DOHH2 (cell line): Measurements from ENCODE around the gene ATXN7.

Experiments used
- H3F3A ChIP-seq: fragments of 200-600 bp; sonication (generic), shearing (Covaris generic); 2 replicates; pipeline ENCODE4 v1.6.0; 2016; ENCODE audit warnings: antibody characterized with exemption, mild to moderate bottlenecking; ENCODE audit not compliant: control insufficient read depth, insufficient read depth
- H3K27ac ChIP-seq: fragments of 200-600 bp; sonication (generic); 2 replicates; pipeline ENCODE4 v1.5.1; 2014; ENCODE audit warnings: low read depth, mild to moderate bottlenecking, low read length, moderate library complexity
- H3K27me3 ChIP-seq: fragments of 200-600 bp; sonication (generic); 2 replicates; pipeline ENCODE4 v1.6.1; 2014; ENCODE audit warnings: mild to moderate bottlenecking, low read length, mixed read lengths; ENCODE audit not compliant: control insufficient read depth
- H3K36me3 ChIP-seq: fragments of 200-600 bp; sonication (generic); 2 replicates; pipeline ENCODE4 v1.6.1; 2014; ENCODE audit warnings: mild to moderate bottlenecking, low read length, moderate library complexity, mixed read lengths; ENCODE audit not compliant: control insufficient read depth
- H3K4me1 ChIP-seq: fragments of 200-600 bp; sonication (generic); 2 replicates; pipeline ENCODE4 v1.6.1; 2014; ENCODE audit warnings: mild to moderate bottlenecking, low read length, mixed read lengths; ENCODE audit not compliant: control insufficient read depth
- H3K4me2 ChIP-seq: fragments of 200-600 bp; sonication (generic); 2 replicates; pipeline ENCODE4 v1.6.0; 2014; ENCODE audit warnings: mild to moderate bottlenecking, low read length, moderate library complexity
- H3K4me3 ChIP-seq: fragments of 200-600 bp; sonication (generic); 2 replicates; pipeline ENCODE4 v1.5.1; 2014; ENCODE audit warnings: mild to moderate bottlenecking, low read length, mixed read lengths
- H3K79me2 ChIP-seq: fragments of 200-600 bp; sonication (generic); 2 replicates; pipeline ENCODE4 v1.6.1; 2014; ENCODE audit warnings: mild to moderate bottlenecking, low read length, mixed read lengths; ENCODE audit not compliant: control insufficient read depth
- H3K9me2 ChIP-seq: fragments of 200-600 bp; sonication (generic); replicated peaks from 2 replicates; pipeline ENCODE4 v1.6.1; 2014; ENCODE audit warnings: mild to moderate bottlenecking, low read length, mixed read lengths; ENCODE audit not compliant: control insufficient read depth
- H3K9me3 ChIP-seq: fragments of 200-600 bp; sonication (generic); 2 replicates; pipeline ENCODE4 v1.6.1; 2014; ENCODE audit warnings: antibody characterized with exemption, low read length, mixed read lengths; ENCODE audit not compliant: control insufficient read depth, insufficient read depth
- H4K20me1 ChIP-seq: fragments of 200-600 bp; sonication (generic); 2 replicates; pipeline ENCODE4 v1.6.0; 2014; ENCODE audit warnings: low read depth, mild to moderate bottlenecking, antibody characterized with exemption, low read length, moderate library complexity; ENCODE audit not compliant: control insufficient read depth, insufficient read depth
- EZH2phosphoT487 ChIP-seq: fragments of 200-600 bp; sonication (generic); IDR thresholded peaks from 2 replicates; pipeline ENCODE4 v1.6.1; 2017; ENCODE audit warnings: borderline replicate concordance, mild to moderate bottlenecking, antibody characterized with exemption, low read length, moderate library complexity, mixed read lengths
- TF ChIP-seq, protein P1 (sequence below): fragments of 200-600 bp; sonication (generic); IDR thresholded peaks from one replicate; pipeline ENCODE4 v1.5.1; 2014; ENCODE audit warnings: antibody characterized with exemption, mild to moderate bottlenecking, low read depth, low read length; ENCODE audit not compliant: poor library complexity, severe bottlenecking

The ATXN7 gene

DNA sequence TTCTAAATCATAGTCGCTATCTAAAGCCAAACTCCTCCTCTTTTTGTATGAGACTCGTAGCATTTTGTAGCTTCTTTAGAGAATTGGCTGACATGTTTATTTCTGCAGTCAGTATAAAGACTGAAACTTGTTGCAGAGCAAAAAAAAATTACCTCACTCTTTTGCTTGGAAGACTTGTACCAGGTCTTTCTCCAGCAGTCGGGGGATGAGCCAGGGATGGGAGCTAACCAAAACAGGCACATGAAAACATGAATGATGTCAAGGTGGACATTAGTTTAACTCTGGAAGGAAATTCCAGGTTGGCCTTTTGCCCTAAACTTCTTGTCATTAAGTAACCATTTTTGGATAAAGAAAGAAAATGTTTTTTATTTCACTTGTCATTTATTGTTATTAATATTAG lies 95.5 kb downstream of the ATXN7 start:
- Histone ChIP-seq H3K9me2 (no peaks in the 10 kb centered on the region), H3K27me3 (no peaks in the 10 kb centered on the region), H3K4me3 (no peak overlapping the region), H3K27ac (no peak overlapping the region), H3K4me2 (peak overlapping the region; percentile 44; the same call in 1 of the 2 replicates), H4K20me1 (no peaks in the 10 kb centered on the region), H3K36me3 (peaks cover 17% of the 10 kb centered on the region), H3K79me2 (peaks cover 33% of the 10 kb centered on the region), H3K4me1 (peaks cover 36% of the 10 kb centered on the region), H3F3A (peaks cover 4% of the 10 kb centered on the region; the same call in 1 of the 2 replicates), H3K9me3 (no peaks in the 10 kb centered on the region)
- TF ChIP-seq, protein P1, sequence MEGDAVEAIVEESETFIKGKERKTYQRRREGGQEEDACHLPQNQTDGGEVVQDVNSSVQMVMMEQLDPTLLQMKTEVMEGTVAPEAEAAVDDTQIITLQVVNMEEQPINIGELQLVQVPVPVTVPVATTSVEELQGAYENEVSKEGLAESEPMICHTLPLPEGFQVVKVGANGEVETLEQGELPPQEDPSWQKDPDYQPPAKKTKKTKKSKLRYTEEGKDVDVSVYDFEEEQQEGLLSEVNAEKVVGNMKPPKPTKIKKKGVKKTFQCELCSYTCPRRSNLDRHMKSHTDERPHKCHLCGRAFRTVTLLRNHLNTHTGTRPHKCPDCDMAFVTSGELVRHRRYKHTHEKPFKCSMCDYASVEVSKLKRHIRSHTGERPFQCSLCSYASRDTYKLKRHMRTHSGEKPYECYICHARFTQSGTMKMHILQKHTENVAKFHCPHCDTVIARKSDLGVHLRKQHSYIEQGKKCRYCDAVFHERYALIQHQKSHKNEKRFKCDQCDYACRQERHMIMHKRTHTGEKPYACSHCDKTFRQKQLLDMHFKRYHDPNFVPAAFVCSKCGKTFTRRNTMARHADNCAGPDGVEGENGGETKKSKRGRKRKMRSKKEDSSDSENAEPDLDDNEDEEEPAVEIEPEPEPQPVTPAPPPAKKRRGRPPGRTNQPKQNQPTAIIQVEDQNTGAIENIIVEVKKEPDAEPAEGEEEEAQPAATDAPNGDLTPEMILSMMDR: no peak
- TF ChIP-seq EZH2phosphoT487: no peak

DNA sequence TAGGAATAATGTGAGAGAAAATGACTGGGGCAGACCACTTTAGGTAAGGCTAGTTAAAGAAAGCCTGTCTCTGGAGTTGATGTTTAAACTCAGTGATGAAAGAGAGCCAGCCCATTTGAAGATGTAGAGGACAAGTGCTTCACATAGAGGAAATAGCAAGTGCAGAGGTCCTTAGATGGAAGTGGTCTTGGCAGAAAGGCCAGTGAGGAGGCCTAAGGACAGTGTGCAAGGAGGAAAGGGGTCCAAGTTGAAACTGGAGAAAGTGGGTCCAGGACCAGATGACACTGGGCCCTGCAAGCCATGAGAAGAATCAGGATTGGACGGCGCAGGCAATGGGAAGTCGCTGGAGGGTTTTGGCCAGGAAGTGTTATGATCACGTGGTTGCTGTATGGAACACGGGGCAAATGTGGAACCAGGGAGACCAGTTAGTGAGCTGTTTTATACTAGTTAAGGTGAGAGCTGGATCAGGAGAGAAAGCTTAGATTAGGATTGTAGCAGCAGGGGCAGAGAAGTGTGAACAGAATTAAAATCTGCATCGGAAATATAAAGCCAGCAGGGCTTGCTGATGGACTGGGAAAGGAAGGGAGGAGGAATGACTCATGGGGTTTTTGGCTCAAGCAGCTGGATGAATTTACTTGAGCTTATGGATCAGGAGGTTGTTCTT lies 96.5 kb downstream of the ATXN7 start:
- Histone ChIP-seq H3K27ac (no peak overlapping the region), H3K4me3 (no peak overlapping the region), H3K9me3 (no peaks in the 10 kb centered on the region), H3K36me3 (peaks cover 15% of the 10 kb centered on the region), H3K9me2 (no peaks in the 10 kb centered on the region), H3K4me2 (no peak overlapping the region), H3K79me2 (peaks cover 39% of the 10 kb centered on the region), H4K20me1 (no peaks in the 10 kb centered on the region), H3K4me1 (peaks cover 36% of the 10 kb centered on the region), H3F3A (peaks cover 4% of the 10 kb centered on the region; the same call in 1 of the 2 replicates), H3K27me3 (no peaks in the 10 kb centered on the region)
- TF ChIP-seq, protein P1: no peak
- no peak for TF ChIP-seq EZH2phosphoT487

DNA sequence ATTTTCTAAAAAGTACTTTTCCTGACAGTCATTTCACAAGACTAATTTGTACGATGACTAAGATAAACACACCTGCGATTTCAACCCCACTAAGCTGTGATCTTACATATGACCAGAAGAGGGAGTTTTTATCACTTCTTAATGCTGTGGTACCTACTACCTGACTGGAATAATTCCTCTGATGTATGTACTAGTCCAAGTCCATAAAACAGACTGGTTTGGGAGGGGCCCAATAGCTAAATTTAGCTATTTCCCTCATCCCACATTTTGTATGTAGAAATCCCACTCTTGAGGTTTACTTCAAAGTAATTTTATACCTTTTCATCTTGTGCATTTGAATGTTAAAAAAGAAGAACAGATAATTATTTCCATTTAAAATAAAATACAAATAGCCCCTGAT lies 98.2 kb downstream of the ATXN7 start:
- Histone ChIP-seq H3K4me2 (no peak overlapping the region), H3F3A (peaks cover 4% of the 10 kb centered on the region; the same call in 1 of the 2 replicates), H3K4me3 (no peak overlapping the region), H3K4me1 (peaks cover 43% of the 10 kb centered on the region), H4K20me1 (no peaks in the 10 kb centered on the region), H3K9me3 (no peaks in the 10 kb centered on the region), H3K36me3 (peaks cover 4% of the 10 kb centered on the region), H3K9me2 (no peaks in the 10 kb centered on the region), H3K27ac (no peak overlapping the region), H3K79me2 (peaks cover 38% of the 10 kb centered on the region), H3K27me3 (no peaks in the 10 kb centered on the region)
- no peak for TF ChIP-seq EZH2phosphoT487
- TF ChIP-seq, protein P1: peak; percentile 60
